GM18873 (cell line): Measurements from ENCODE around the gene HEMK1.

ENCODE experiments used
- ATAC-seq: cut with Tn5 transposase; IDR thresholded peaks from one replicate; pipeline ENCODE4 v1.9.1; 2021; ENCODE audit warnings: mild to moderate bottlenecking, moderate library complexity, moderate number of reproducible peaks; ENCODE audit not compliant: unreplicated experiment, low FRiP score

Gene HEMK1

GRCh38 chr3:50599115-50599715, 29.9 kb downstream of the HEMK1 start:
- ATAC-seq = no peak

- no peak for ATAC-seq
These were observed 30.4 kb downstream of the HEMK1 start for GRCh38 chr3:50599716-50600118.

DNA sequence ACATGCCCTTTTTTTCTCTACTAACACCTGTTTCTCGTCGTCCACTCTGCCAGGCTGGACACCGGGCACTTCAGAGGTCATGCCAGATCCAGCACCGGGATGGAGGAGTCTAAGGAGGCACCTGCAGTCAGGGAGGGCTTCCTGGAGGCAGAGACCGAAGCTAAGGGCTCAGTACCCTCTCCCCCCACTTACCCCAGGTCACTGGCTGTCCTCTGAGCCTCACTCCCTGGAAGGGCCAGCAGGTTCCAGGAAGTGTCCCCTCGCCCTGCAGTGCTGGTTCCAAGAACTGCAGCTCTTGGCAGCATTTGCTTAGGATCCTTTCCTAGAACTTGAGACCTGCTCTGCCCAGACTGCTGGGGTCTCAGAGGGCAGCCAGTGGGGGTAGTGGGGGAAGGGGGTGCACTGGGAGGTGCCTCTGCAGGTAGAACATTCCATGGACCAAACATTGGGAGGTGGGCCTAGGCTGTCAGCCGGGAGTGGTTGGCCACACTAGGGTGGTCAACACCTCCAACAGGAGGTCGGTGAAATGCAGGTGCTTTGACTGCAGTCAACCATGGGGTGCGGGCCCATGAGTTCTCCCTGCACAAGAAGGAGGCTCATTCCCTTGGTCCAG, 30.9 kb downstream of the HEMK1 start:
- ATAC-seq = no peak

DNA sequence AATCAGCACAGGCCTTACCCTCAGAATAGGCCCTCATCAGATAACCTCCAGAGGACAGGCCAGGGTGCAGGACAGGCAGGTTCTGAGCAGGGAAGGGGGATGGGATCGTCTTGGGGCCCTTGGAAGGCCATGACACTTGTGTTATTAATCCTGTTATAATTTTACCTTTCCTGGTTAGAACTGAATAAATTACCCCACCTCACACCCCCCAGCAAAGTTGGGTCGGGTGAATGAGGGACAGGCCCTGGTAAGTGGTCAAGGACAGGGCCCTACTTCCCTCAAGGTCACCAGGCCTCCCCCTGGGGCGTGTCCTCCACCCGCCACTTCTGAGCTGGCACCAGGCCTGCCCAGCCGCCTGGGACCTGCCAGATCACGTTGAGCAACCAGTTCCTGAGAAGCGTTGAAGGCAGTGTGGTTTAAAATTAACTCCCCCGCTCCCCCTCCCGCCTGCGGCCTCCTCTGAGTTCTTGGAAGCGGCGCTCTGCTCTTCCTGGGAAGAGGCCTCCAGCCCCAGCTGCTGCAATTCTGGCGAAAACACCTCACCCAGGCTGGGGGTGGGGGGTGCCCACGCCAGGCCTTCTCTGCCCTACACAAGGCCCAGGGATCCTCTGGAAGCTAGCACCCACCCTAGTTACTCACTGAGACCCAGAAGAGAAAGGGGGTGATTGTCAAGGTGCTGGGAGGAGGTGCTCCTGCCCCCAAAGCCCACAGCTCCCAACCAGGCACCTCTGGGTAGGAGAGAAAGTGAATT, 31.7 kb downstream of the HEMK1 start:
- no peak for ATAC-seq

GRCh38 chr3:50602595-50603191, 33.4 kb downstream of the HEMK1 start:
- ATAC-seq = no peak

DNA sequence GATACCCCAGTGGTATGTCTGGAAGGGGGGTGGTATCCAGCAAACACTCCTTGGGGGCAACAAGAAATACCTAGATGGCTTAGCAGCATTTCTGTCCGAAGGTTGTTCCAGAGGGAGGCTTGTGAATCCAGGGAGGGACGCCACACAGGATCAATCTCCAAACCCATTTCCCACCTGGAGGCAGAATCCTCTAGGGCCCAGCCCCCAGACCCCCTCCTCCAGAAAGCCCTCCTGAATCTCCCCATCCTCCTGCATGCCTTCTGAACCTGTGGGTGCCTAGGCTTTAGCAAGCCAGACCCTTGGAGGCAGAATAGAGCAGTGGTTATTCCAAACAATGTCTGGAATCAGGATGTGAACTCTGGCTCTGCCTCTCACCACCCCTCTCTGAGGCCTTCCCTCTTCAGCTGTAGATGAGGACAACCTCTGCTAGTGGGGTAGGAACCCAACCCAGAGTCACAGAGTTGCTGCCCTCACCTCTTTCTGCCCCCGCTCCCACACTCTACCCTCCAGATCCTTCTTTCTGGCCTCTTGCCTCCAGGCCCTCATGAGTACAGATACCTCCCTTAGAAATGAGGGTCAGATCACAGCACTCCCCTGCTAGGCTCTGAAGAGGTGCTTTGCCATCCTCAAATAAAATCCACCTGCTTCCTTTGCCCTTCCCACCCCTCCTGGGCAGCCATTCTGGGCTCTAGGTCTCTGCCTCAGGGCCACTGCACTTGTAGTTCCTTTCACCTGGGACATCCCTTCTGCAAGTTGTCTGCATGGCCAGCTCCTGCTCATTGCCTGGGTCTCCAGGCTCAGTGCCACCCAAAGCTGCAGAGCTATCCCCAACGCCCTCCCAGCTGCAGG, 34.2 kb downstream of the HEMK1 start:
- no peak for ATAC-seq

DNA sequence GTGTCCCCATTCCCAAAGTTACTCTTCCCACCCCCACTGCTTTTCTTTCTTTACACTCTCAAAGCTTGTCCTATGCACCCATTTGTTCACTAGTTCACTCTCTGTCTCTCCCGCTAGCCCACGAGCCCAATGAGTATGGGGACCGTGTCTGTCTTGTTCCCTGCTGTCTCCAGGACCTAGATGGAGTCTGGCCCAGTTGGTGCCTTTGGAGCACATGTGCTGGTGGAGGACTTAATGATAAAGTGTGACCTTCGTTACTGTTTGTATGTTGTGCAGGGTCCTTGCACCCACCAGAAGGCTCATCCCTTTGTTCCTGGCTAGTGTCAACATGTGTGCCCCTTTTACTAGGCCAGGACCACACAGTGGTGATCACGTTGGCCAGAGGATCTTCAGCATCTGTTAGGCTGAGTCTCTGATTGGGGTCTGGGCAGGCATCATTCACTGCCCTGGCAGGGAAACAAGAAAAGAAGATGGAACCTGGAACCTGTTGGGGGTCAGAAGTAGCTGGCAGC, 34.8 kb downstream of the HEMK1 start:
- ATAC-seq = no peak

DNA sequence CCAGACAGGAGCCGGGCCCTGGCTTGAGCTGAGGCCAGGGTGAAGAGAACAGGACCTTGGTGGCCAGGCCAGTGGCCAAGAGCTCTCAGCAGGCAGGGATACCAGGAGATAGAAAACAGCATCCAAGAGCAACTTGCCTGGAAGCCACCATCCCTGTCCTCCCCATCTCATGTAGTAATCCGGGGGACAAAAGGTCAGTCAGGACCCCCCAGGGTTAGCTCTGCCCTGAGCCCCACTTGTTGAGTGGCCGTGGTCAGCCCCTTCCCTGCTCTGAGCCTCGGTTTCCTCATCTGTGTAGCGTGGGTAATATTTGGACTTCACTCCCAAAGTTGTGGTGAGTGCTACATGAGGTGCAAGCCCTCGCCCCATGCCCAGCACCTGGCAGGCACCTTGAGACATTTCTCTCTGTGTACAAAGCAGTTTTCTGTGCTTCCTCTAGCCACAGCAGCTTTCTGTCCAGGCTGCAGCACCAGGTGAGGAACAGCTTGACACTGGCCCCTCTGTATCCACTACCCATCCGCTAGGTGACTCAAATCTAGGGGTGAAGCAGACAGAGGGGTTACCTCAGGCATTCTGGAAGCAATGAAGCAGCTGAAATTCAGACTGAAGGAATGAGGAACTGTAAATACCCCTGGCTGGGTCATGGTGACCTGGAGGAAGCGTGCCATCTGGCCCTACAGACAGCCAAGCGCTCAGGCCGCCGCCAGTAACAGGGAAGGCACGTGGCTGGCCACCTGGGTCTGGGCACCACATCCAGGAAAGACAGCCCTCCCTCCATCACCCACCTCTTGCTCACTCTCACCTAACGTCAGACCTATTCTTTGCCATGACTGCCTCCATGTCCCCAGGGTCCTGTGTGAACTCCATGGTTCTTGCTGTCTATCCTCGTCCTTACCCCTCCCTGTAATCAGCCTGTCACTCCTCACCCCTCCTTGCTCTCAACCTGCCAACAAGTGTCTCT, 35.6 kb downstream of the HEMK1 start:
- ATAC-seq = no peak

DNA sequence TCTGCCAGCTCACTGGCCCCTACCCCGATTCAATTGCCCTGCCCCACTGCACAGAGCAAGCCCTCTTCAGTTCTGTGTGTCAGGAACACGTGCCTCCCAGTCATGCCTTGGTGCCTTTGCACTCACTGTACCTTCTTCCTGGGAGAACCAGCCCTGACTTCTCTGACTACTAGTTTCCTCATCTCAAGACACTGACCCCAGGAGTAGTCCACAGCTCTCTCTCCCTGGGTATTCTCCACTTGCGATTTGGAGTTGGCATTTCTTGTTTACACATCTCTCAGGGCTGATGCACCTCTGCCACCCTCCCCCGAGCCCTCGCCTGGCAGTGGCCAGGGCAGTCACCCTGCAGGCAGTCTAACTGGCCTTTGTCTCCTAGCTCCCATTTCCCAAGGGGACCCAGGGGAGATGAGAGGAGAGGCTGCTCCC, 36.6 kb downstream of the HEMK1 start:
- no peak for ATAC-seq

- ATAC-seq = no peak
These were observed 37.3 kb downstream of the HEMK1 start for GRCh38 chr3:50606596-50606995.

DNA sequence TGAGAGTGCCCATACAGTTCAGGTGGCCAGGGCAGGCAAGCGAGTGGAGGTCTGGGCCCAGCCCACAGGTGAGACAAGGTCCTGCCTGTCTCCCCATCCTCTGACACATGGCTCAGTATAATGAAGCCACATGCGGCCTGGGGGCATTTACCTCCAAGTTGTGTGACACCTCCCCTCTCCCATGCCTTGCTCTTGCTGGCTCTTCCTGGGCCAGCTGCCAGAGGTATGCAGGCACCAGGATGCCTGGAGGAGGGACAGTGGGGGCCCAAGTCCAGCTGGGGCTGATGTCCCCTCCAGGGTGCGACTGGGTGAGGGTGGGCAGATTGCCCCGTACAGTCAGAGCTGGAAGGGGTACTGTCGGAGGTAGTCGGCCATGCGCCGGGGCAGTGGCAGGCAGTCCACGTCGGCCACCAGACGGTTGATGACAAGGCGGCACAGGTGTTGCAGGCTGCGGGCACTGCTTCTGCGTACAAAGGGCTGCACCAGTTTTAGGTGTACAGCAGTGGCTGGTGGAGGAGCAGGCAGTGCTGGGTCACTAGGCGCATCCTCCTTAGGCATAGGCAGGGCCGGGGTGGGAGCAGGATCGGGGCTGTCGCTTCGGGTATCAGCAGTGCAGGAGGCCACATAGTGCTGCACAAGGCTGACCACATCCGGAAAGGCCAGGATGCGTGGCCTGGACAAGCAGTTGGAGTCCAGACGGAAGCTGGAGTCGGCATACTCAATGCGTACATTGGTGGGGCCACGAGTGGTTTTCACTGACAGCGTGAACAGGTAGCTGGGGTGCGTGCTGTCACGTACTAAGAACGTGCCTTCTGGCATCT, 38.2 kb downstream of the HEMK1 start:
- ATAC-seq = no peak

- no peak for ATAC-seq
These were observed 39.0 kb downstream of the HEMK1 start for GRCh38 chr3:50608278-50608677.

DNA sequence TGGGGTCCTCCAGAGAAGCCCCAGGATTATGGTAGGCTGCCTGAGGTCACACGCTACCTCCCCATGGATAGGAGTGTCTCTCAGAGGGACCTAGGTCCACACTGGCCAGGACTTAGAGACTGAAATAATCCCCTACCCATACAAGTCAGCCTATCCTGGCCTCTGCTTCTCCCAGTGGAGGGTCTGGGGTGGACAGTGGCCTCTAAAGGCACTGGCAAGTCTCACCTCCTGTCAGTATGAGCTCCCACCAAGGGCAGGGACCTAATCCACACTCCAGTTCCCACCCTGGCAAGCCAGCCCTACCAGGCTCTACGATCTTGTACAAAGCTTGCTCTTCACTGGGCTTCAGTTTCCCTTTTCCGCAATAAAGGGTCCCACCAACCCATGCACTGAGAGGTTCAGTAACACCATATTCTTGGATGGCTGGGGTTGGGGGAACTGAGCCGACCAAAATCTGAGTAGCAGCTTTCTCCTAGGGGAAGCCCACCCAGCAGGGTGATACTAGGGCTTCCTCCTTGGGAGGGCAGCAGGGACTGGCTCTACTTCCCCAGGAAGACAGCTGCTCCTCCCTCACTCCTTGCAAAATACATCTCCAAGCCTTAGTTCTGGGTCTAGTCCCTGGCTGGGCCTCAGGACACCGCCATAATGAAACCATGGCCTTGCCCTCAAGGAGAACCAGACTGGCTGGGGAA, 39.9 kb downstream of the HEMK1 start:
- ATAC-seq = no peak

DNA sequence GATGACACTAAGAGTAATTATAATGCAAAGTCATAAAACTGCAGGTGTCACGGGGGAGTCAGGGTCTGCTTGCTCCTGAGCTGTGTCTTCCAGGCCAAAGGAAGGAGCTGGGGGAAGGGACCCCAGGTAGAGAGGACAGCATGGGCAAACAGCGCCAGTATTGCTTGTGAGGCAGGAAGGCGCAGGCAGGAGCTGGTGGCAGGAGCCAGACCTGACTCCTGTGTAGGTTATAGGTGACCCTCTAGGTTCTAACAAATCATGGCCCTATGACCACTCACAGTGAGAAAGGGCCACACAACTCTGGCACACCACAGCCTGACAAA, 40.4 kb downstream of the HEMK1 start:
- no peak for ATAC-seq

DNA sequence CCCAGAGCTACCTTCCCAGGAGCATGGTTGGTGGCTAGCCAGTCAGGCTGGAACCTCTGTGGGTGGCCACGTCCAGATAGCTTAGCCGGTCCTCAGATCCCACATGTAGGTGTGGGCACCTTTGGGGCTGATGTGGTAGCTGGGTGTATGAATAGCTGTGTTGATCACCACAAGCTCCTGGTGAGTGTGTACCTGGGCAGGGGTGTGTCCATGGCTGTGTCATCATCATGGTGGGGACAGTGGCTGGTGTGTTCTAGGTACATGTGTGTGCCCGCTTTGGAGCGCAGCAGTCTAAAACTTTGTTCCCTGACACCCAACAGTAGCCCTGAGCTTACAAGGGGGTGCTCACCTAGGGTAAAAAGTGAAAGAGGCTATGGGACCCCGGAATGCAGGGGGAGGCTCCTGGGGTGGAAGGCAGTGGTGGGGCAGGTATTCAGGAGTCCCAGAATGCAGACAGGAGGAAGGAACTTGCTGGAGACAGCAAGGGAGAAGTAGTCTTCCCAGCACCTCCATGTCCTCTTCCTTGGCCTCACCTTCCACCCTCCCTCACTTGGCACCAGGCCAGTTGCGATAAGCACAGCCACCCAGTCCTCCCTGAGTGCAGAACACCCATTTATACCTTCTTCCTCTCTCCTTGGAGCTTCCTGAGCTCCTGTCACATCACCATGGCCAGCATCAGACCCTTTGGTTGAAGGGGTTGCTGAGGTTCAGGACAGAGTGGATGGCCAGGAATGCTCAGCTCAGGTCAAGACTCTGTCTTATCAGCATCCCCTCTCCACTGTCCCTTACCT, 41.1 kb downstream of the HEMK1 start:
- ATAC-seq = no peak

DNA sequence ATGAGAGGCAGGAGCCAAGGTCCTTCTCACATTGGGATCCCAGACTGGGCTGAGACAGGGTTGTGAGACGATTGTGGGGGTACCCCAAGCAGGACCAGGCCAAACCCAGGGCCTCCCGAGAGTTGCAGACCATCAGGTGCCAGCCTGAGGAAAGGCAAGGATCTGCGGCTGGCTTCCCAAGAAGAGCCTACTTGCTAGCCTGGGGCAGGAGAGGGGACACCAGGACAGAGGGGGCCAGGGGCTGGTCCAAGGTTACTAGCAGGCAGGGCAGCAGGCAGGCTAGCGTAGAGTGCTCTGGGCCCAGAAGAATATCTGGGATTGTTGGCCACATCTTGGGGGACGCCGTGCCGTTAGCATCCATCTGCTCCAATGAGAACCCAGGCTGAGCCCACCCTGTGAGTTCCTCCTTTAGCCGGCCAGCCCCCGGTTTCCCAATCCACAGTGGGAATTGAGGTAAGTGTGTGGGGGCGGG, 41.7 kb downstream of the HEMK1 start:
- ATAC-seq = no peak
